PC-3 (cell line): ENCODE measurements around the gene H2AZ1.

Source experiments
- EZH2 ChIP-seq: fragments of 300-600 bp; sonication (generic); IDR thresholded peaks from one replicate; pipeline ENCODE4 v1.6.1; 2017; ENCODE audit warnings: antibody characterized with exemption, mild to moderate bottlenecking, low read length; ENCODE audit not compliant: unreplicated experiment
- EZH2phosphoT487 ChIP-seq: fragments of 300-600 bp; sonication (generic); IDR thresholded peaks from 2 replicates; pipeline ENCODE4 v1.6.1; 2018; ENCODE audit warnings: mild to moderate bottlenecking, antibody characterized with exemption, low read length, borderline replicate concordance
- TF ChIP-seq, protein P1 (sequence below): fragments of 300-600 bp; sonication (generic); conservative IDR thresholded peaks from 2 replicates; pipeline ENCODE4 v1.5.1; 2017; ENCODE audit warnings: antibody characterized with exemption, low read depth, mild to moderate bottlenecking, low read length

DNA sequence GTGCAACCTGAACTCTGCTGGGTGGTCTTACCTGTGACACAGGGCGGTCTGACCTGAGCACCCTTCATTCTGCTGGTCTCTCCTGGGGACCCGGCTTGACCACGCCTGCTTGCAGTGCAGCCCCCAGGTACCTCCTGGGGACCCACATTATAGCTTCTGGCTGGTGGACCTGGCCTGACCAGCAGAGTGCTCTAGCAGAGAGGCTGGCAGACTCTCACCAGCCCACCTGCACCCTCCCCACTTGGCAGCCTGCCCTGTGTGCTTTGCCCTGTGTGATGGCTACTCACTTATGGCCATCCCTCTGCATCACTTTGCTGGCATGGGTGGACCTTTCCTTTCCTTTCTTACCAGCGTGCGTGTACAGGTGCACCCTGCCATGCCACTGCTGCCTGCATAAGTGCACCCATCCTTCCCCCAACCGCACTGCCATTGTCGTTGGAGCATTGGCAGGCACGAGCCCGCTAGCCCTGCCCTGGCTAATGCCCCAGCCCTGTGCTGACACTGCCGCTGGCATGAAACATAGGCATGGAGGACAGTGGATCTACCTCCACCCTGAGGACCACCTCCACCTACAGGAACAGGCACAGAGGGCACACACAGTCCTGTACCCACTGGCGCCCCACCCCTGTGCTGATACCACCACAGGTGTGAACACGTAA, 21.5 kb upstream of the H2AZ1 start:
- TF ChIP-seq, protein P1, sequence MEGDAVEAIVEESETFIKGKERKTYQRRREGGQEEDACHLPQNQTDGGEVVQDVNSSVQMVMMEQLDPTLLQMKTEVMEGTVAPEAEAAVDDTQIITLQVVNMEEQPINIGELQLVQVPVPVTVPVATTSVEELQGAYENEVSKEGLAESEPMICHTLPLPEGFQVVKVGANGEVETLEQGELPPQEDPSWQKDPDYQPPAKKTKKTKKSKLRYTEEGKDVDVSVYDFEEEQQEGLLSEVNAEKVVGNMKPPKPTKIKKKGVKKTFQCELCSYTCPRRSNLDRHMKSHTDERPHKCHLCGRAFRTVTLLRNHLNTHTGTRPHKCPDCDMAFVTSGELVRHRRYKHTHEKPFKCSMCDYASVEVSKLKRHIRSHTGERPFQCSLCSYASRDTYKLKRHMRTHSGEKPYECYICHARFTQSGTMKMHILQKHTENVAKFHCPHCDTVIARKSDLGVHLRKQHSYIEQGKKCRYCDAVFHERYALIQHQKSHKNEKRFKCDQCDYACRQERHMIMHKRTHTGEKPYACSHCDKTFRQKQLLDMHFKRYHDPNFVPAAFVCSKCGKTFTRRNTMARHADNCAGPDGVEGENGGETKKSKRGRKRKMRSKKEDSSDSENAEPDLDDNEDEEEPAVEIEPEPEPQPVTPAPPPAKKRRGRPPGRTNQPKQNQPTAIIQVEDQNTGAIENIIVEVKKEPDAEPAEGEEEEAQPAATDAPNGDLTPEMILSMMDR, result no peak
- TF ChIP-seq EZH2 (no peak), EZH2phosphoT487 (no peak)
